Gastroesophageal sphincter (tissue), 4 donors: ENCODE measurements around the gene C17orf67. TPM values are rescaled to one million over a fixed set of nuclear protein-coding genes. Genes with fewer than 3 reads are reported as not detected.

Source experiments
- ATAC-seq: fragments of 150-250 bp; one replicate; pipeline ENCODE4 v1.9.1; 2016; ENCODE audit warnings: mild to moderate bottlenecking, moderate library complexity
- H3K27ac ChIP-seq, 4 donors: fragments of 200-600 bp; sonication (generic) in 3 of 4; 1 replicate in 3 of 4; 2 replicates in 1 of 4; pipeline ENCODE4 v1.5.1; 2016 to 2019
- H3K27me3 ChIP-seq: fragments of 200-600 bp; sonication (generic); one replicate; pipeline ENCODE4 v1.5.1; 2019
- H3K36me3 ChIP-seq, 2 donors: fragments of 200-600 bp; sonication (generic); one replicate each; pipeline ENCODE4 v1.5.1; 2019; ENCODE audit warnings: control low read depth in 1 of 2
- H3K4me1 ChIP-seq, 3 donors: fragments of 200-600 bp; sonication (generic); 1 replicate in 2 of 3; 2 replicates in 1 of 3; pipeline ENCODE4 v1.5.1; 2016 to 2019; ENCODE audit warnings: control low read depth in 2 of 3
- H3K4me3 ChIP-seq, 2 donors: fragments of 200-600 bp; sonication (generic); one replicate each; pipeline ENCODE4 v1.5.1; 2019; ENCODE audit warnings: mild to moderate bottlenecking in 1 of 2, moderate library complexity in 1 of 2
- H3K9me3 ChIP-seq, 3 donors: fragments of 200-600 bp; sonication (generic); one replicate each; pipeline ENCODE4 v1.5.1; 2017 to 2019; ENCODE audit warnings: control low read depth in 2 of 3
- EP300 ChIP-seq: sonication (generic); formaldehyde crosslinking; IDR thresholded peaks from one replicate; pipeline ENCODE4 v1.6.1; 2017; ENCODE audit warnings: antibody characterized with exemption, mild to moderate bottlenecking
- POLR2A ChIP-seq, 2 donors: fragments of 450-650 bp; IDR thresholded peaks; one replicate each; pipeline ENCODE4 v1.6.1; 2017; ENCODE audit warnings: antibody characterized with exemption in 2 of 2, mild to moderate bottlenecking in 2 of 2, moderate library complexity in 1 of 2
- POLR2AphosphoS5 ChIP-seq: sonication (generic); formaldehyde crosslinking; IDR thresholded peaks from one replicate; pipeline ENCODE4 v1.6.1; 2017; ENCODE audit warnings: antibody characterized with exemption
- WGBS, 2 donors: methylation state at CpG; one replicate each; pipeline ENCODE4 v1.1.5; 2018; ENCODE audit warnings: low coverage in 1 of 2; 5-methylcytosine and 5-hydroxymethylcytosine counted together
- total RNA-seq, 4 donors: library from RNA; depleted of rRNA; stranded (reverse); fragments of >200 nt; gene quantifications; one replicate each; pipeline ENCODE4 v1.1.0, GENCODE V29; 2016
- TF ChIP-seq, protein P1 (sequence below), 4 experiments: fragments of 200-600 bp in 2 of 4; fragments of 450-650 bp in 2 of 4; sonication (generic) in 1 of 4; IDR thresholded peaks; one replicate each; pipeline ENCODE4 v1.5.1; 2017 to 2019; ENCODE audit warnings: antibody characterized with exemption in 4 of 4, mild to moderate bottlenecking in 2 of 4, moderate library complexity in 2 of 4

Gene C17orf67
- total RNA-seq, 4 donors from 2014 or later = 1.1 to 3.5 (median 2.3) TPM

DNA sequence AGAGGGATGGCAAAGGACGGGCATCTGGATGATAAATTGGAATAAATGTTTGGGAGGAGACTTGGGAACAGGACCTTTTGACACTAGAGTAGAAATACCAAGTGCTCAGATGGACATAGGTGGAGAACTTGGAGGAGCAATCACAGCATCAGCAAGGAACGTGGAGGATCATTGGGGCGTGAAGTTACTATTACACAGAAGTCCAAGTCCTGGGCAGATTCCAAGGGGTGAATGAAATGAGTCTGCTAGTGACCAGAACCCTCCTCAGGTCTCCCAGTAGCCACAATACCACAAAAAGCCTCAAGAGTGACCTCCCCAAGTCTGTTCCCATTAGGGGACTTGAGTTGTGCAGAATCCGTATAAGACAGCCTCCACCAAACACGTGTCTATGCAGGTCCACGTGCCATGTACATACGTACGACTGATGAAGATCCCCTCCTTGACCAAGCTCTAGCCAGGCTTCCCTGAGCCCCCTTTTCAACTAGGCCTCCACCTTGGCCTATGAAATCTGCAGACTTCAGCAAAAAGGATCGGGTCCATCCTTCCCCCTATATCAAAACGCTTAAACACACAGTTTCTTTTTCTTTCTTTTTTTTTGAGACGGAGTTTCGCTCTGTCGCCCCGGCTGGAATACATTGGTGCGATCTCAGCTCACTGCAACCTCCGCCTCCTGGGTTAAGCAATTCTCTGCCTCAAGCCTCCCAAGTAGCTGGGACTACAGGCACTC lies 2.2 kb downstream of the C17orf67 start:
- H3K36me3 ChIP-seq = peaks cover 0 to 4% of the 10 kb centered on the region in 2 donors
- no peak for ATAC-seq
- H3K27ac ChIP-seq = no peak overlapping the region
- H3K4me3 ChIP-seq = no peak overlapping the region
- H3K27me3 ChIP-seq = no peaks in the 10 kb centered on the region
- H3K4me1 ChIP-seq = peaks cover 0 to 49% (median 10%) of the 10 kb centered on the region in 3 donors
- TF ChIP-seq, protein P1, sequence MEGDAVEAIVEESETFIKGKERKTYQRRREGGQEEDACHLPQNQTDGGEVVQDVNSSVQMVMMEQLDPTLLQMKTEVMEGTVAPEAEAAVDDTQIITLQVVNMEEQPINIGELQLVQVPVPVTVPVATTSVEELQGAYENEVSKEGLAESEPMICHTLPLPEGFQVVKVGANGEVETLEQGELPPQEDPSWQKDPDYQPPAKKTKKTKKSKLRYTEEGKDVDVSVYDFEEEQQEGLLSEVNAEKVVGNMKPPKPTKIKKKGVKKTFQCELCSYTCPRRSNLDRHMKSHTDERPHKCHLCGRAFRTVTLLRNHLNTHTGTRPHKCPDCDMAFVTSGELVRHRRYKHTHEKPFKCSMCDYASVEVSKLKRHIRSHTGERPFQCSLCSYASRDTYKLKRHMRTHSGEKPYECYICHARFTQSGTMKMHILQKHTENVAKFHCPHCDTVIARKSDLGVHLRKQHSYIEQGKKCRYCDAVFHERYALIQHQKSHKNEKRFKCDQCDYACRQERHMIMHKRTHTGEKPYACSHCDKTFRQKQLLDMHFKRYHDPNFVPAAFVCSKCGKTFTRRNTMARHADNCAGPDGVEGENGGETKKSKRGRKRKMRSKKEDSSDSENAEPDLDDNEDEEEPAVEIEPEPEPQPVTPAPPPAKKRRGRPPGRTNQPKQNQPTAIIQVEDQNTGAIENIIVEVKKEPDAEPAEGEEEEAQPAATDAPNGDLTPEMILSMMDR (IDR thresholded peaks at IDR 0.05) = no peak
- TF ChIP-seq POLR2A (IDR thresholded peaks at IDR 0.05) = no peak
- no peak for TF ChIP-seq POLR2AphosphoS5
- no peak for TF ChIP-seq EP300
- 88 to 97% methylated on average over 9 to 13 of the region's 16 CpGs for WGBS, 2 donors
- no peaks in the 10 kb centered on the region for H3K9me3 ChIP-seq

DNA sequence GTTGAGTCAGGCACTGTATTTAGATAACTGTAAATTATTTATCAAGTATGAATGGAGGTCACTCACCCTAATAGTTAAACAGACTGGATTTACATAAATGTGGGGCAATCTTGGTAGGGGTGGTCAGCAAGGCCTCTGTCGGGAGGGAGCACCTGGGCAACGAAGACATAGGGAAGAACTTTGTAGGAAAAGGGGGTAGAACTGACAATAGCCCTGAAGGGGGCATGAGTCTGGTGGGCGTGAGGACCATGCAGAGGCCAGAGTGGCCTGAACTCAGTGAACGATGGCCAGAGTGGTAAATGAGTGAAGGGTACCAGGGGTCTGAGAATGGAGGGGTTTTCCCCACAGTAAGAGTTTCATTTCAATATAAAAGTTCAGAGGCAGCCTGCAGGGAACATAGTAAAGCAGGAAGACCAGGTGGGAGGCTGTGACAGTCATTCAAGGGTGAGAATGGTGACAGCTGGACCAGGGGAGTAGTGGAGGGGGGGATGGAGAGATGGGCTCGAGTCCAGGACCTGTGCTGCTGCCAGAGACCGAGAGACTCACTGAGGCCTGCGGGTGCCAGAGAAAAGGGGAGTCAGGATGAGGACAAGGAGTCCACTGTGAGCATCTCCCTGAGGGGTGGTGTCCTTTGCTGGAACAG lies 2.9 kb downstream of the C17orf67 start:
- TF ChIP-seq POLR2A (IDR thresholded peaks at IDR 0.05) = no peak
- TF ChIP-seq EP300 = no peak
- TF ChIP-seq, protein P1 (IDR thresholded peaks at IDR 0.05) = no peak
- TF ChIP-seq POLR2AphosphoS5 = no peak
- Histone ChIP-seq H3K27me3 (no peaks in the 10 kb centered on the region), H3K4me1 (peaks cover 0 to 42% (median 8%) of the 10 kb centered on the region in 3 donors), H3K9me3 (no peaks in the 10 kb centered on the region), H3K27ac (no peak overlapping the region), H3K4me3 (no peak overlapping the region), H3K36me3 (peaks cover 0 to 4% of the 10 kb centered on the region in 2 donors)
- WGBS, 2 donors = 80 to 88% methylated on average over 3 to 7 of the region's 7 CpGs
- ATAC-seq = no peak

DNA sequence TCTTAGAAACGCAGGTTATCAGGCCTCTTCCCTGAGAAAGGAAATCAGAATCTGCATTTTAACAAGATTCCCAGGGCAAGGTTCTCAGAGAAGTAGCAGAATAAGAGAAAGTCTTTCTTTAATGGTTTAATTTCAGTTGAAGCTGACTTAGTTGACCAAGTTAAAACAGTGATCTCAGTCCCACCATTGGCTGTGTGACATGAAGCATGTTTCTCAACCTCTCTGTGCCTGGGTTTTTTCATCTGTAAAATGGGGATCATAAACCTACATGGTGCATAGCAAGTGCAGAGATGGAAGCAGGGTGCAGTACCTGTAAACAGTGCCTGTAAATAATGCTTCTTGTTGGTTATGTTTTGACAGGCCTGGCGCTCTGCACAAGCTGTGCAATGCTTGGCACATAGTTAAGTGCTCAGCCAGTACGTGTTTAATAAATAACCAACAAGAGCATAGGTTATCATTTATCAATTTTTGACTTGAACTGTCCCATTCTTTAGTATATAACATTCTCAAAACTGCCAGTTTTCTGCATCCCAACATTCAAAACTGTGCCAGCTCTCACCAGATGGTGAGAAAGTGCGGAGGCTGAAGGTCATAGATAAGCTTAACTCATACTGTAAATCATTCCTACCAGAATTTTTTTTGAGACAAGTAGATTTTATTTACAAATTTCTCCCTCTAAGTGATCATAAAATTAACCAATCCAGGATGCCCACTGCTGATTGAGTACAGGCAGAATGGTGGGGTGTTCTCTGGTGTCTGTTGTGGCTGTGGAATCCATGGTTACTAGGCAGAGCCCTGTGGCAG lies 6.9 kb downstream of the C17orf67 start:
- Histone ChIP-seq H3K4me3 (no peak overlapping the region), H3K4me1 (peaks cover 0 to 12% (median under 1%) of the 10 kb centered on the region in 3 donors), H3K27me3 (no peaks in the 10 kb centered on the region), H3K36me3 (peaks cover 0 to 7% of the 10 kb centered on the region in 2 donors), H3K9me3 (no peaks in the 10 kb centered on the region), H3K27ac (no peak overlapping the region)
- no peak for ATAC-seq
- WGBS, 2 donors = 92 to 100% methylated on average over 3 to 4 of the region's 4 CpGs
- TF ChIP-seq POLR2A (IDR thresholded peaks at IDR 0.05) (no peak), POLR2AphosphoS5 (no peak), EP300 (no peak)
- TF ChIP-seq, protein P1 (IDR thresholded peaks at IDR 0.05) = no peak

DNA sequence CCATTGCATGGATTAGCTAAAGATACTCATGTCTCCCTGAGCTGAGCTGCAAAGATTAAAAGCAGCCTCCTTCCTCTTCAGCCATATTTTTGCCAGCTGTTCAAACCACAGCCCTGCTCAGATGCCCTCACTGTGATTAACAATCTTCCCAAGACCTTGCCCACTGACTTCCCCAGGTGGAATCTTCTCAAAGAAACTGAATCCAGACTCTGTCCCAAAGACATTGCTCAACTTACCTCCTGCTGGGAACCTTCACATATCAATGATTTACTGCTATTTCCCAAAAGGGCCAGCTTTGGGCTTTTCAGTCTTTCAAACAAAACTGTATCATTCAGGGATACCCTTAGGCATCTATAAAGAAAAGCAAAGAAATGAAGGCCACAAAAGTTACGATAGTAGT lies 9.2 kb downstream of the C17orf67 start:
- TF ChIP-seq EP300 = no peak
- H3K4me3 ChIP-seq = no peak overlapping the region
- WGBS, 2 donors = 100% methylated on average over 1 of the region's 1 CpG; no CpG with 5 or more reads in 1 of the 2 donors
- H3K27ac ChIP-seq = no peak overlapping the region
- H3K9me3 ChIP-seq = no peaks in the 10 kb centered on the region
- no peak for ATAC-seq
- peaks cover 0 to 8% (median under 1%) of the 10 kb centered on the region in 3 donors for H3K4me1 ChIP-seq
- H3K36me3 ChIP-seq = peaks cover 0 to 7% of the 10 kb centered on the region in 2 donors
- no peaks in the 10 kb centered on the region for H3K27me3 ChIP-seq

DNA sequence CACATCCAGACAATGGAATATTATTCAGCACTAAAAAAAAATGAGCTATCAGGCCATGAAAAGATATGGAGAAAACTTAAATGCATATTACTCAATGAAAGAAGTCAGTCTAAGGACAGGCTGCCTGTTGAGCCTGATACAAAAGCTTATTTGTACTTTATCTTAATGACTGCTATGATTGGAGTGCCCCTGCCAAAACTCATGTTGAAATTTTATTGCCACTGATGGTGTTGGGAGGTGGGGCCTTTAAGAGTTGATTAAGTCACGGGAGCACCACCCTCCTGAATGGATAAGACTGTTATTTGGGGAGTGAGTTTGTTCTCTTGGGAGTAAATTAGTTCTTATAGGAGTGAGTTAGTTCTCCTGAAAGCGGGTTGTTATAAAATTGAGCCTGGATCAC lies 9.9 kb downstream of the C17orf67 start:
- whole genome bisulfite sequencing, 2 donors = 69% methylated on average over 2 of the region's 2 CpGs; no CpG with 5 or more reads in 1 of the 2 donors
- TF ChIP-seq, protein P1 (IDR thresholded peaks at IDR 0.05) = no peak
- no peak for TF ChIP-seq EP300
- no peak for TF ChIP-seq POLR2A (IDR thresholded peaks at IDR 0.05)
- no peak for TF ChIP-seq POLR2AphosphoS5

More for the DNA sequence above, 9.9 kb downstream of the C17orf67 start:
- Histone ChIP-seq H3K36me3 (peaks cover 0 to 7% of the 10 kb centered on the region in 2 donors), H3K27me3 (no peaks in the 10 kb centered on the region), H3K4me1 (peaks cover 0 to 12% (median 4%) of the 10 kb centered on the region in 3 donors), H3K9me3 (no peaks in the 10 kb centered on the region), H3K27ac (no peak overlapping the region), H3K4me3 (no peak overlapping the region)
- ATAC-seq = no peak
